HCT116 (cell line): ENCODE results near the gene PRL. TPM values are rescaled to one million over a fixed set of nuclear protein-coding genes. Genes with fewer than 3 reads are reported as not detected.

ENCODE experiments used
- ATAC-seq: fragments of 200-7000 bp; cut with Tn5 transposase; 2 replicates; pipeline ENCODE4 v1.9.1; 2020; ENCODE audit warnings: mild to moderate bottlenecking, moderate library complexity
- BruUV-seq: library from RNA; stranded (reverse); fragments of 400-500 nt; replicated peaks from 2 replicates; lab custom pipeline; 2021; lab: Mats Ljungman, UMichigan
- CTCF ChIA-PET: fragments of 300-600 bp; sonication (Branson Sonifier 250); formaldehyde crosslinking; loops from one replicate; lab custom pipeline; 2021; ENCODE audit warnings: antibody characterized with exemption; lab: Charles Lee
- POLR2A ChIA-PET: fragments of 300-600, 350-600 bp; sonication (Branson Sonifier 250); formaldehyde crosslinking; loops from one replicate; lab custom pipeline; 2021; ENCODE audit warnings: antibody characterized with exemption; lab: Charles Lee
- RAD21 ChIA-PET, 2 experiments: fragments of 300-600 bp; sonication (Branson Sonifier 250); formaldehyde crosslinking; loops; one replicate each; lab custom pipeline; 2023; ENCODE audit warnings: low total read pairs in 2 of 2; ENCODE audit not compliant: uncharacterized antibody in 2 of 2, unreplicated experiment in 2 of 2, low non-redundant PET in 1 of 2; lab: Charles Lee
- DNase-seq: peaks from one replicate; pipeline ENCODE4 v3.0.0-alpha.2; 2010; ENCODE audit warnings: low read depth, low spot score
- H2AFZ ChIP-seq: fragments of 200-600 bp; shearing (Covaris generic), sonication (generic); 2 replicates; pipeline ENCODE4 v1.6.1; 2017; ENCODE audit warnings: low read depth, mixed run types, mixed read lengths, antibody characterized with exemption, low read length; ENCODE audit not compliant: poor library complexity, severe bottlenecking
- H3K27ac ChIP-seq: 2 replicates; pipeline ENCODE4 v1.5.1; 2012; ENCODE audit warnings: low read depth, low read length
- H3K27me3 ChIP-seq: fragments of 200-600 bp; sonication (generic); 2 replicates; pipeline ENCODE4 v1.6.1; 2016; ENCODE audit warnings: mixed run types, low read length, mixed read lengths; ENCODE audit not compliant: insufficient read depth
- H3K36me3 ChIP-seq, 2 experiments: fragments of 200-500 bp in 1 of 2; fragments of 200-600 bp in 1 of 2; sonication (Bioruptor generic) in 1 of 2; sonication (generic) in 1 of 2; 2 replicates each; pipeline versions ENCODE4 v1.5.1 to v1.6.1; 2014 to 2016; ENCODE audit warnings: low read length in 2 of 2, inconsistent platforms in 1 of 2, mixed read lengths in 1 of 2, mixed run types in 1 of 2; ENCODE audit not compliant: insufficient read depth in 2 of 2, control insufficient read depth in 1 of 2
- H3K4me1 ChIP-seq, 2 experiments: fragments of 200-600 bp in 1 of 2; sonication (generic) in 1 of 2; 2 replicates each; pipeline versions ENCODE4 v1.5.1 to v1.6.1; 2012 to 2017; ENCODE audit warnings: low read length in 2 of 2, inconsistent platforms in 1 of 2, mild to moderate bottlenecking in 1 of 2, mixed read lengths in 1 of 2, mixed run types in 1 of 2, moderate library complexity in 1 of 2; ENCODE audit not compliant: insufficient read depth in 2 of 2, control insufficient read depth in 1 of 2
- H3K4me2 ChIP-seq: fragments of 200-600 bp; sonication (generic); 2 replicates; pipeline ENCODE4 v1.6.1; 2017; ENCODE audit warnings: mixed run types, low read length, mixed read lengths
- H3K4me3 ChIP-seq, 2 experiments: fragments of 200-600 bp in 1 of 2; sonication (generic) in 1 of 2; replicated peaks in 1 of 2; 2 replicates each; pipeline ENCODE4 v1.5.1; 2011 to 2016; ENCODE audit warnings: low read length in 2 of 2, control low read depth in 1 of 2, low read depth in 1 of 2, mild to moderate bottlenecking in 1 of 2, mixed read lengths in 1 of 2, mixed run types in 1 of 2
- H3K79me2 ChIP-seq: fragments of 200-600 bp; sonication (generic); 2 replicates; pipeline ENCODE4 v1.6.1; 2017; ENCODE audit warnings: mild to moderate bottlenecking, mixed run types, low read length, moderate library complexity, mixed read lengths; ENCODE audit not compliant: insufficient read depth
- H3K9ac ChIP-seq: fragments of 200-600 bp; sonication (generic); 2 replicates; pipeline ENCODE4 v1.6.1; 2016; ENCODE audit warnings: low read length, mixed read lengths
- H3K9me2 ChIP-seq: fragments of 200-600 bp; sonication (generic), shearing (Covaris generic); 2 replicates; pipeline ENCODE4 v1.6.1; 2017; ENCODE audit warnings: mixed run types, mild to moderate bottlenecking, moderate library complexity; ENCODE audit not compliant: insufficient read depth
- H3K9me3 ChIP-seq, 2 experiments: fragments of 200-500 bp in 1 of 2; fragments of 200-600 bp in 1 of 2; sonication (Bioruptor generic) in 1 of 2; sonication (generic) in 1 of 2; 2 replicates each; pipeline ENCODE4 v1.6.1; 2014 to 2017; ENCODE audit warnings: low read length in 2 of 2, mixed read lengths in 2 of 2, inconsistent platforms in 1 of 2, low read depth in 1 of 2, mild to moderate bottlenecking in 1 of 2, mixed run types in 1 of 2, moderate library complexity in 1 of 2; ENCODE audit not compliant: control insufficient read depth in 1 of 2, insufficient read depth in 1 of 2
- H4K20me1 ChIP-seq: fragments of 200-600 bp; sonication (generic), shearing (Covaris generic); 2 replicates; pipeline ENCODE4 v1.6.1; 2017; ENCODE audit warnings: mixed run types, mild to moderate bottlenecking, moderate library complexity; ENCODE audit not compliant: insufficient read depth
- CEBPB ChIP-seq: IDR thresholded peaks from 2 replicates; pipeline ENCODE4 v1.6.1; 2012; ENCODE audit warnings: low read depth
- CTCF ChIP-seq, 3 experiments: fragments of 200-600 bp in 1 of 3; sonication (generic) in 1 of 3; IDR thresholded peaks in 2 of 3; conservative IDR thresholded peaks in 1 of 3; 2 replicates each; pipeline ENCODE4 v1.5.1; 2012 to 2017; ENCODE audit warnings: low read depth in 2 of 3, low read length in 2 of 3, antibody characterized with exemption in 1 of 3, borderline replicate concordance in 1 of 3, control low read depth in 1 of 3, mild to moderate bottlenecking in 1 of 3, mixed read lengths in 1 of 3, mixed run types in 1 of 3, moderate library complexity in 1 of 3; ENCODE audit not compliant: insufficient read depth in 1 of 3
- EGR1 ChIP-seq: IDR thresholded peaks from 2 replicates; pipeline ENCODE4 v1.6.1; 2012; ENCODE audit warnings: low read depth
- ELF1 ChIP-seq: IDR thresholded peaks from 2 replicates; pipeline ENCODE4 v1.6.1; 2012; ENCODE audit warnings: low read depth, borderline replicate concordance
- EZH2phosphoT487 ChIP-seq: fragments of 200-600 bp; IDR thresholded peaks from 2 replicates; pipeline ENCODE4 v1.6.1; 2018; ENCODE audit warnings: antibody characterized with exemption, borderline replicate concordance
- FOSL1 ChIP-seq: IDR thresholded peaks from 2 replicates; pipeline ENCODE4 v1.6.1; 2012; ENCODE audit warnings: low read depth
- JUND ChIP-seq: IDR thresholded peaks from 2 replicates; pipeline ENCODE4 v1.6.1; 2012
- MAX ChIP-seq: IDR thresholded peaks from 2 replicates; pipeline ENCODE4 v1.6.1; 2012
- POLR2A ChIP-seq: IDR thresholded peaks from 2 replicates; pipeline ENCODE4 v1.7.0; 2011; ENCODE audit warnings: borderline replicate concordance; ENCODE audit not compliant: insufficient read depth, insufficient read length; ENCODE audit errors: extremely low read depth
- REST ChIP-seq: IDR thresholded peaks from 2 replicates; pipeline ENCODE4 v1.6.1; 2012; ENCODE audit warnings: low read depth
- TCF7L2 ChIP-seq: IDR thresholded peaks from 2 replicates; pipeline ENCODE4 v1.7.0; 2011; ENCODE audit warnings: borderline replicate concordance, inconsistent platforms; ENCODE audit not compliant: insufficient read depth, insufficient read length; ENCODE audit errors: extremely low read depth
- YY1 ChIP-seq: IDR thresholded peaks from 2 replicates; pipeline ENCODE4 v1.6.1; 2011; ENCODE audit warnings: low read length, low read depth, moderate library complexity, mild to moderate bottlenecking; ENCODE audit not compliant: insufficient replicate concordance; ENCODE audit errors: extremely low read depth
- ZFX ChIP-seq: fragments of 450-650 bp; IDR thresholded peaks from 2 replicates; pipeline ENCODE4 v1.6.1; 2017
- intact Hi-C: fragments of 100-400 bp; cut with micrococcal nuclease; formaldehyde crosslinking; loops from 2 replicates; pipeline ENCODE4 v1.10.0; 2022
- total RNA-seq: library from RNA; stranded (reverse); gene quantifications from one replicate; pipeline ENCODE4 v1.2.1, GENCODE V29; 2021; ENCODE audit not compliant: unreplicated experiment

Gene PRL
- total RNA-seq, 1 experiment from 2014 or later, result not detected

GRCh38 chr6:22322103-22323030 lies 25.5 kb upstream of the PRL start:
- no peaks in the 10 kb centered on the region for H3K9me3 ChIP-seq
- DNase-seq (no peak), ATAC-seq (no peak)
- no peaks in the 10 kb centered on the region for H3K9me2 ChIP-seq
- H2AFZ ChIP-seq, result no peak overlapping the region
- ChIA-PET RAD21 (no interaction called here), CTCF (no interaction called here), POLR2A (no interaction called here)
- no peak overlapping the region for H3K4me2 ChIP-seq
- BruUV-seq, result no TSS peak
- peaks cover 0 to 3% of the 10 kb centered on the region in 2 experiments; a peak in 2 of 4 replicates for H3K4me1 ChIP-seq
- H3K36me3 ChIP-seq, result no peaks in the 10 kb centered on the region
- no peaks in the 10 kb centered on the region for H4K20me1 ChIP-seq
- H3K4me3 ChIP-seq, result no peak overlapping the region
- no peak overlapping the region for H3K27ac ChIP-seq
- no peaks in the 10 kb centered on the region for H3K79me2 ChIP-seq
- intact Hi-C loops, result no loop called here
- H3K27me3 ChIP-seq, result no peaks in the 10 kb centered on the region
- no peak for TF ChIP-seq POLR2A
- TF ChIP-seq FOSL1, result no peak
- TF ChIP-seq REST, result no peak
- no peak for TF ChIP-seq CEBPB
- no peak for TF ChIP-seq EGR1
- no peak for TF ChIP-seq ELF1
- TF ChIP-seq ZFX, result no peak
- TF ChIP-seq EZH2phosphoT487, result no peak
- TF ChIP-seq CTCF (IDR thresholded peaks at IDR 0.05 in 2 of 3, conservative IDR thresholded peaks at IDR 0.05 in 1 of 3; ENCODE audit: borderline replicate concordance in 1 of 3, insufficient read depth in 1 of 3, low read depth in 2 of 3, low read length in 2 of 3), result no peak
- no peak for TF ChIP-seq YY1
- no peak for TF ChIP-seq TCF7L2
- no peak for TF ChIP-seq MAX
- no peak for TF ChIP-seq JUND
- TF ChIP-seq, all 23 proteins: peak for 0
- no peak overlapping the region for H3K9ac ChIP-seq
